Osteoblast (primary cell): ENCODE measurements around the gene CHRNG. TPM values are rescaled to one million over a fixed set of nuclear protein-coding genes. Genes with fewer than 3 reads are reported as not detected.

ENCODE experiments used
- DNase-seq: peaks from one replicate; pipeline ENCODE4 v3.0.0; 2011; ENCODE audit warnings: low spot score, mixed read lengths; ENCODE audit not compliant: insufficient read length; ENCODE audit errors: missing footprints
- H2AFZ ChIP-seq: 2 replicates; pipeline ENCODE4 v1.6.0; 2011; ENCODE audit warnings: mild to moderate bottlenecking, low read length
- H3K27ac ChIP-seq: 2 replicates; pipeline ENCODE4 v1.5.1; 2011; ENCODE audit warnings: mild to moderate bottlenecking, low read depth, low read length, moderate library complexity
- H3K27me3 ChIP-seq: 2 replicates; pipeline ENCODE4 v1.6.0; 2012; ENCODE audit warnings: mild to moderate bottlenecking, control low read depth, inconsistent platforms, low read length, moderate library complexity; ENCODE audit not compliant: insufficient read depth
- H3K36me3 ChIP-seq: 2 replicates; pipeline ENCODE4 v1.5.1; 2011; ENCODE audit warnings: mild to moderate bottlenecking, low read length, control low read depth, moderate library complexity; ENCODE audit not compliant: insufficient read depth
- H3K4me1 ChIP-seq: 2 replicates; pipeline ENCODE4 v1.5.1; 2011; ENCODE audit warnings: mild to moderate bottlenecking, low read length, control low read depth, moderate library complexity; ENCODE audit not compliant: insufficient read depth
- H3K4me2 ChIP-seq: 2 replicates; pipeline ENCODE4 v1.6.0; 2011; ENCODE audit warnings: mild to moderate bottlenecking, low read length; ENCODE audit not compliant: insufficient read depth
- H3K4me3 ChIP-seq: fragments of 200-600 bp; sonication (generic); 3 replicates; pipeline ENCODE4 v1.5.1; 2012; ENCODE audit warnings: mild to moderate bottlenecking, low read length, inconsistent platforms; ENCODE audit not compliant: insufficient read depth
- H3K79me2 ChIP-seq: 2 replicates; pipeline ENCODE4 v1.6.0; 2012; ENCODE audit warnings: mild to moderate bottlenecking, low read length, control low read depth, inconsistent platforms; ENCODE audit not compliant: insufficient read depth
- H3K9me3 ChIP-seq: 2 replicates; pipeline ENCODE4 v1.5.1; 2011; ENCODE audit warnings: low read depth, low read length, control low read depth
- H4K20me1 ChIP-seq: 2 replicates; pipeline ENCODE4 v1.6.0; 2012; ENCODE audit warnings: mild to moderate bottlenecking, low read length, control low read depth; ENCODE audit not compliant: insufficient read depth
- CTCF ChIP-seq: IDR thresholded peaks from 2 replicates; pipeline ENCODE4 v1.5.1; 2011; ENCODE audit warnings: mild to moderate bottlenecking, low read depth, low read length, moderate library complexity; ENCODE audit errors: extremely low read depth
- total RNA-seq: library from RNA; depleted of rRNA; stranded (reverse); fragments of >200 nt; gene quantifications from 2 replicates; pipeline ENCODE4 v1.2.3, GENCODE V29; 2012

The CHRNG gene
- total RNA-seq, 1 donor = not detected

DNA sequence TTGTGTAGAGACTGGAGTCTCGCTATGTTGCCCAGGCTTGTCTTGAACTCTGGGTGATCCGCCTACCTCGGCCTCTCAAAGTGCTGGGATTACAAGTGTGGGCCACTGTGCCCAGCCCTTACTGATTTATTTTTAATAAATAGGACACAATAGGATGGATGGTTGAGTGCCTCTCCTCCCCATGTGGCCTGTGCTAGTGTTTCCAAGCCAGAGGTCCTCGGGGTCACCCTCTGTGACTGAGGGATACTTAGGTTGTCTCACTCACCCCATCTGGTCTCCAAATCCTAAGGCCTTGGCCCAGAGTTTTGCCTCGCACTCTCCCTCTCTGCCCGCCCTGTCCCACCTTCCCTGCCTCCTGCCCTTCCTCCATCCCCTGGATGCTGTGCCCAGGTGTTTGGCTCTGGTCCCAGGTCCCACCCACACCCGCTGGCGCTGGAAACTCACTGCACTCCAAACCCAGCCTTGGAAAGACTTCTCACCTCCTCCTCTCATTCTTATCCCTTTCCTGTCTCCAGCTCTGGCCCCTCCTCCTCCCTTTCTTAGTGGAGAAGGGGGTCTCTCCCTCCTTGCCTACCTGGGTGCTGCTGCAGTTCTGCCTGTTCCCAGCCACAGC is 47.1 kb upstream of the CHRNG start:
- no peak overlapping the region for H3K27ac ChIP-seq
- H3K9me3 ChIP-seq = no peaks in the 10 kb centered on the region
- H3K36me3 ChIP-seq = no peaks in the 10 kb centered on the region
- DNase-seq = peak; percentile 76
- H3K4me2 ChIP-seq = no peak overlapping the region
- H4K20me1 ChIP-seq = peaks cover 4% of the 10 kb centered on the region
- H3K79me2 ChIP-seq = no peaks in the 10 kb centered on the region
- peaks cover 14% of the 10 kb centered on the region for H3K27me3 ChIP-seq
- no peak for TF ChIP-seq CTCF
- H3K4me3 ChIP-seq = no peak overlapping the region
- H2AFZ ChIP-seq = no peak overlapping the region
- no peaks in the 10 kb centered on the region for H3K4me1 ChIP-seq

GRCh38 chr2:232492963-232493700 is 46.4 kb upstream of the CHRNG start:
- no peak for TF ChIP-seq CTCF
- H3K4me1 ChIP-seq = no peaks in the 10 kb centered on the region
- peaks cover 11% of the 10 kb centered on the region for H3K27me3 ChIP-seq
- no peaks in the 10 kb centered on the region for H3K36me3 ChIP-seq
- peak; percentile 77 for DNase-seq
- no peak overlapping the region for H2AFZ ChIP-seq
- H3K27ac ChIP-seq = no peak overlapping the region
- no peaks in the 10 kb centered on the region for H3K9me3 ChIP-seq
- H3K4me3 ChIP-seq = no peak overlapping the region
- no peaks in the 10 kb centered on the region for H3K79me2 ChIP-seq
- peaks cover 3% of the 10 kb centered on the region for H4K20me1 ChIP-seq
- H3K4me2 ChIP-seq = no peak overlapping the region

- Histone ChIP-seq H3K36me3 (no peaks in the 10 kb centered on the region), H3K4me2 (no peak overlapping the region), H3K27ac (no peak overlapping the region), H3K27me3 (peaks cover 3% of the 10 kb centered on the region), H4K20me1 (no peaks in the 10 kb centered on the region), H3K9me3 (no peaks in the 10 kb centered on the region), H3K4me3 (no peak overlapping the region), H3K79me2 (no peaks in the 10 kb centered on the region), H2AFZ (no peak overlapping the region), H3K4me1 (no peaks in the 10 kb centered on the region)
- no peak for TF ChIP-seq CTCF
- DNase-seq = peak; percentile 77
Measured at GRCh38 chr2:232493701-232494474, 45.6 kb upstream of the CHRNG start.

GRCh38 chr2:232494542-232494941 is 45.0 kb upstream of the CHRNG start:
- H3K4me3 ChIP-seq = no peak overlapping the region
- no peaks in the 10 kb centered on the region for H3K79me2 ChIP-seq
- DNase-seq = no peak
- no peak overlapping the region for H3K27ac ChIP-seq
- H3K9me3 ChIP-seq = no peaks in the 10 kb centered on the region
- no peaks in the 10 kb centered on the region for H3K4me1 ChIP-seq
- H4K20me1 ChIP-seq = no peaks in the 10 kb centered on the region
- no peak overlapping the region for H2AFZ ChIP-seq
- H3K4me2 ChIP-seq = no peak overlapping the region
- no peaks in the 10 kb centered on the region for H3K36me3 ChIP-seq
- no peaks in the 10 kb centered on the region for H3K27me3 ChIP-seq
- TF ChIP-seq CTCF = no peak
